PC-3 (cell line): ENCODE data around the gene SKA2. TPM values are rescaled to one million over a fixed set of nuclear protein-coding genes. Genes with fewer than 3 reads are reported as not detected.
"Not testable (repeated sequence)": the region's sequence is repeated elsewhere in the genome, so short reads cannot be mapped to it uniquely, and the experiment has no call there.

Source experiments
- ATAC-seq: fragments of 200-7000 bp; cut with Tn5 transposase; 2 replicates; pipeline ENCODE4 v1.9.1; 2020; ENCODE audit warnings: mild to moderate bottlenecking, moderate library complexity
- BruUV-seq: library from RNA; stranded (reverse); fragments of 400-500 nt; replicated peaks from 2 replicates; lab custom pipeline; 2021; lab: Mats Ljungman, UMichigan
- CTCF ChIA-PET: fragments of 300-600 bp; sonication (Branson Sonifier 250); formaldehyde crosslinking; loops from one replicate; lab custom pipeline; 2022; ENCODE audit warnings: antibody characterized with exemption; lab: Charles Lee
- POLR2A ChIA-PET: fragments of 300-600 bp; sonication (Branson Sonifier 250); formaldehyde crosslinking; loops from one replicate; lab custom pipeline; 2022; ENCODE audit warnings: antibody characterized with exemption; ENCODE audit not compliant: unreplicated experiment; lab: Charles Lee
- DNase-seq: peaks from one replicate; pipeline ENCODE4 v3.0.0-alpha.2; 2015
- H2AFZ ChIP-seq: fragments of 300-600 bp; sonication (generic); 2 replicates; pipeline ENCODE4 v1.6.0; 2016; ENCODE audit warnings: antibody characterized with exemption, low read length
- H3F3A ChIP-seq: fragments of 300-600 bp; sonication (generic); one replicate; pipeline ENCODE4 v1.6.0; 2017; ENCODE audit warnings: antibody characterized with exemption, low read length, control low read depth, mild to moderate bottlenecking; ENCODE audit not compliant: unreplicated experiment
- H3K27ac ChIP-seq: fragments of 300-600 bp; sonication (generic); 2 replicates; pipeline ENCODE4 v1.5.1; 2016; ENCODE audit warnings: mild to moderate bottlenecking, low read length
- H3K27me3 ChIP-seq: fragments of 300-600 bp; sonication (generic); 2 replicates; pipeline ENCODE4 v1.6.1; 2016; ENCODE audit warnings: low read length, mixed read lengths
- H3K36me3 ChIP-seq: fragments of 300-600 bp; sonication (generic); 2 replicates; pipeline ENCODE4 v1.6.1; 2016; ENCODE audit warnings: low read depth, mixed run types, low read length, mixed read lengths
- H3K4me1 ChIP-seq: fragments of 300-600 bp; sonication (generic); 2 replicates; pipeline ENCODE4 v1.5.1; 2016; ENCODE audit warnings: low read length; ENCODE audit not compliant: insufficient read depth
- H3K4me2 ChIP-seq: fragments of 300-600 bp; sonication (generic); 2 replicates; pipeline ENCODE4 v1.6.0; 2016; ENCODE audit warnings: low read length
- H3K4me3 ChIP-seq: fragments of 300-600 bp; sonication (generic); 2 replicates; pipeline ENCODE4 v1.5.1; 2016; ENCODE audit warnings: mild to moderate bottlenecking, low read length, mixed read lengths
- H3K79me2 ChIP-seq: fragments of 300-600 bp; sonication (generic); 2 replicates; pipeline ENCODE4 v1.6.1; 2017; ENCODE audit warnings: low read length, mixed read lengths
- H3K9ac ChIP-seq: fragments of 300-600 bp; sonication (generic); 2 replicates; pipeline ENCODE4 v1.6.0; 2016; ENCODE audit warnings: mild to moderate bottlenecking, low read length
- H3K9me2 ChIP-seq: fragments of 300-600 bp; sonication (generic); replicated peaks from 2 replicates; pipeline ENCODE4 v1.6.1; 2016; ENCODE audit warnings: mixed run types, low read length, mixed read lengths
- H3K9me3 ChIP-seq: fragments of 300-600 bp; sonication (generic); 2 replicates; pipeline ENCODE4 v1.6.1; 2016; ENCODE audit warnings: low read length, mixed read lengths
- H4K20me1 ChIP-seq: fragments of 300-600 bp; sonication (generic); 2 replicates; pipeline ENCODE4 v1.6.1; 2016; ENCODE audit warnings: low read length, mixed read lengths
- CTCF ChIP-seq: fragments of 300-600 bp; sonication (generic); conservative IDR thresholded peaks from 2 replicates; pipeline ENCODE4 v1.5.1; 2017; ENCODE audit warnings: antibody characterized with exemption, low read depth, mild to moderate bottlenecking, low read length
- EZH2 ChIP-seq: fragments of 300-600 bp; sonication (generic); IDR thresholded peaks from one replicate; pipeline ENCODE4 v1.6.1; 2017; ENCODE audit warnings: antibody characterized with exemption, mild to moderate bottlenecking, low read length; ENCODE audit not compliant: unreplicated experiment
- EZH2phosphoT487 ChIP-seq: fragments of 300-600 bp; sonication (generic); IDR thresholded peaks from 2 replicates; pipeline ENCODE4 v1.6.1; 2018; ENCODE audit warnings: mild to moderate bottlenecking, antibody characterized with exemption, low read length, borderline replicate concordance
- intact Hi-C: fragments of 100-400 bp; cut with micrococcal nuclease; formaldehyde crosslinking; loops from 2 replicates; pipeline ENCODE4 v1.9.0; 2023
- total RNA-seq: library from RNA; depleted of rRNA; stranded (reverse); fragments of >200 nt; gene quantifications from 2 replicates; pipeline ENCODE4 v1.2.3, GENCODE V29; 2014

SKA2 gene
- total RNA-seq, 1 experiment from 2014 or later = 143 TPM

GRCh38 chr17:59139939-59140338, 15.0 kb downstream of the SKA2 start:
- intact Hi-C loops = no loop called here
- no peak for ATAC-seq
- CTCF ChIA-PET = no interaction called here
- no peaks in the 10 kb centered on the region for H3K27me3 ChIP-seq
- H3K9me3 ChIP-seq = no peaks in the 10 kb centered on the region
- 0 out of 2 replicates have a peak, but pooled peaks cover 7% of the 10 kb centered on the region for H4K20me1 ChIP-seq
- H3K9me2 ChIP-seq = no peaks in the 10 kb centered on the region
- no peak overlapping the region for H2AFZ ChIP-seq
- H3K4me2 ChIP-seq = no peak overlapping the region
- peaks cover 9% of the 10 kb centered on the region; the same call in 1 of the 2 replicates for H3K36me3 ChIP-seq
- no peaks in the 10 kb centered on the region for H3K4me1 ChIP-seq
- H3K4me3 ChIP-seq = no peak overlapping the region
- no peaks in the 10 kb centered on the region for H3F3A ChIP-seq
- H3K9ac ChIP-seq = no peak overlapping the region
- POLR2A ChIA-PET = no interaction called here
- no peak for TF ChIP-seq EZH2
- TF ChIP-seq EZH2phosphoT487 = no peak
- TF ChIP-seq CTCF = no peak
- no peak for DNase-seq
- H3K79me2 ChIP-seq = peaks cover 91% of the 10 kb centered on the region
- no peak overlapping the region for H3K27ac ChIP-seq
- no TSS peak for BruUV-seq

- H3F3A ChIP-seq, H2AFZ ChIP-seq, H3K4me2 ChIP-seq, H3K9me3 ChIP-seq, DNase-seq, H3K27ac ChIP-seq, intact Hi-C loops, CTCF ChIA-PET, H3K4me1 ChIP-seq, BruUV-seq, ATAC-seq, POLR2A ChIA-PET, H3K27me3 ChIP-seq, H3K4me3 ChIP-seq, H3K9ac ChIP-seq, H3K9me2 ChIP-seq, H3K36me3 ChIP-seq, H4K20me1 ChIP-seq: not testable (repeated sequence)
- peaks cover 91% of the 10 kb centered on the region for H3K79me2 ChIP-seq
Measured at GRCh38 chr17:59138339-59138738, 16.6 kb downstream of the SKA2 start.

GRCh38 chr17:59131131-59131530, 23.9 kb downstream of the SKA2 start:
- no peaks in the 10 kb centered on the region for H3K9me3 ChIP-seq
- H3K36me3 ChIP-seq = peaks cover 10% of the 10 kb centered on the region; the same call in 1 of the 2 replicates
- H3K27me3 ChIP-seq = no peaks in the 10 kb centered on the region
- no TSS peak for BruUV-seq
- H3K4me3 ChIP-seq = no peak overlapping the region
- intact Hi-C loops = no loop called here
- CTCF ChIA-PET = no interaction called here
- H3K9me2 ChIP-seq = no peaks in the 10 kb centered on the region
- no peak for ATAC-seq
- POLR2A ChIA-PET = no interaction called here
- no peak overlapping the region for H3K9ac ChIP-seq
- H3K27ac ChIP-seq = no peak overlapping the region
- no peak overlapping the region for H2AFZ ChIP-seq
- no peak for DNase-seq
- peaks cover 51% of the 10 kb centered on the region for H3K79me2 ChIP-seq
- H3F3A ChIP-seq = no peaks in the 10 kb centered on the region
- H3K4me2 ChIP-seq = no peak overlapping the region
- H3K4me1 ChIP-seq = no peaks in the 10 kb centered on the region
- H4K20me1 ChIP-seq = no peaks in the 10 kb centered on the region
- TF ChIP-seq CTCF (no peak), EZH2phosphoT487 (no peak), EZH2 (no peak)
